A549 (cell line): ENCODE data around the gene STAMBP. TPM values are rescaled to one million over a fixed set of nuclear protein-coding genes. Genes with fewer than 3 reads are reported as not detected.

Source experiments
- ATAC-seq, 2 experiments: fragments of 200-7000 bp in 1 of 2; fragments of >200 bp in 1 of 2; cut with Nextera tagmentation in 1 of 2; cut with Tn5 transposase in 1 of 2; 3 replicates each; pipeline versions ENCODE4 v1.8.0 to v1.9.1; 2018 to 2020; ENCODE audit warnings: mild to moderate bottlenecking in 1 of 2, moderate library complexity in 1 of 2
- CTCF ChIA-PET: fragments of 300-600 bp; sonication (Branson Sonifier 250); formaldehyde crosslinking; extraction: SDS; loops from one replicate; lab custom pipeline; 2021; ENCODE audit warnings: antibody characterized with exemption, inconsistent platforms; lab: Yijun Ruan, JAX
- POLR2A ChIA-PET: fragments of 350-600 bp; formaldehyde crosslinking; extraction: SDS; loops from one replicate; lab custom pipeline; 2021; ENCODE audit warnings: antibody characterized with exemption, inconsistent platforms; lab: Yijun Ruan, JAX
- DNase-seq, 2 experiments: peaks; one replicate each; pipeline versions ENCODE4 v3.0.0 to v3.0.0-alpha.2; 2011 to 2016; ENCODE audit warnings: low read depth in 1 of 2, low spot score in 1 of 2
- FAIRE-seq: peaks from 2 replicates; lab custom pipeline; 2011; peaks lifted over from hg19 to GRCh38; lab: Jason Lieb, UNC
- H3K27ac ChIP-seq, 2 experiments: fragments of >200 bp; sonication (Bioruptor Twin); formaldehyde crosslinking; 3 replicates each; pipeline ENCODE4 v1.5.1; 2016 to 2017
- H3K4me1 ChIP-seq: fragments of >200 bp; sonication (Bioruptor Twin); formaldehyde crosslinking; 3 replicates; pipeline ENCODE4 v1.6.1; 2016
- H3K4me2 ChIP-seq: fragments of >200 bp; sonication (Bioruptor Twin); formaldehyde crosslinking; 3 replicates; pipeline ENCODE4 v1.6.1; 2016
- H3K4me3 ChIP-seq: fragments of >200 bp; sonication (Bioruptor Twin); formaldehyde crosslinking; 3 replicates; pipeline ENCODE4 v1.5.1; 2016
- H3K9me3 ChIP-seq: fragments of >200 bp; sonication (Bioruptor Twin); formaldehyde crosslinking; 3 replicates; pipeline ENCODE4 v1.6.1; 2016
- CHD2 ChIP-seq: fragments of 150-350 bp; IDR thresholded peaks from 2 replicates; pipeline ENCODE4 v1.6.1; 2014; ENCODE audit warnings: low read length; ENCODE audit not compliant: partially characterized antibody
- EHMT2 ChIP-seq: fragments of 200-600 bp; sonication (generic); IDR thresholded peaks from 2 replicates; pipeline ENCODE4 v1.6.1; 2016; ENCODE audit warnings: antibody characterized with exemption, low read depth, mild to moderate bottlenecking, moderate library complexity
- FOSL2 ChIP-seq, 2 experiments: fragments of 450-650 bp in 1 of 2; fragments of >200 bp in 1 of 2; sonication (Bioruptor Twin) in 1 of 2; formaldehyde crosslinking; IDR thresholded peaks; 2 replicates each; pipeline versions ENCODE4 v1.5.0 to v1.6.1; 2016 to 2020; ENCODE audit warnings: mild to moderate bottlenecking in 1 of 2, moderate library complexity in 1 of 2
- HOXA7 ChIP-seq: fragments of 250-450 bp; sonication (Bioruptor Pico); IDR thresholded peaks from 2 replicates; pipeline ENCODE4 v1.5.0; 2020; ENCODE audit warnings: mild to moderate bottlenecking, moderate library complexity
- JUN ChIP-seq, 2 experiments: fragments of >200 bp; sonication (Bioruptor Twin); formaldehyde crosslinking; IDR thresholded peaks; 2 replicates in 1 of 2; 3 replicates in 1 of 2; pipeline ENCODE4 v1.6.1; 2016 to 2017
- MAZ ChIP-seq: fragments of 150-350 bp; IDR thresholded peaks from 2 replicates; pipeline ENCODE4 v1.6.1; 2014; ENCODE audit warnings: antibody characterized with exemption, low read depth, low read length, borderline replicate concordance
- MYC ChIP-seq: IDR thresholded peaks from 2 replicates; pipeline ENCODE4 v1.6.1; 2012; ENCODE audit warnings: mild to moderate bottlenecking, inconsistent platforms, low read length, improper control_type of control experiment, borderline replicate concordance
- RAD21 ChIP-seq, 2 experiments: fragments of >200 bp in 1 of 2; sonication (Bioruptor Twin) in 1 of 2; formaldehyde crosslinking in 1 of 2; IDR thresholded peaks in 1 of 2; conservative IDR thresholded peaks in 1 of 2; 2 replicates in 1 of 2; 3 replicates in 1 of 2; pipeline ENCODE4 v1.6.1; 2012 to 2018; ENCODE audit warnings: inconsistent platforms in 1 of 2
- RFX5 ChIP-seq: fragments of 450-650 bp; IDR thresholded peaks from 2 replicates; pipeline ENCODE4 v1.7.1; 2014; ENCODE audit warnings: antibody characterized with exemption, mild to moderate bottlenecking, moderate library complexity
- ZC3H11A ChIP-seq: fragments of 450-650 bp; IDR thresholded peaks from 2 replicates; pipeline ENCODE4 v1.6.1; 2014; ENCODE audit warnings: antibody characterized with exemption, mild to moderate bottlenecking
- ZFP36 ChIP-seq: fragments of 450-650 bp; IDR thresholded peaks from 2 replicates; pipeline ENCODE4 v1.6.1; 2014; ENCODE audit warnings: borderline replicate concordance; ENCODE audit not compliant: partially characterized antibody
- ZNF302 ChIP-seq: fragments of 250-450 bp; sonication (Bioruptor Pico); IDR thresholded peaks from 2 replicates; pipeline ENCODE4 v1.9.0; 2021; ENCODE audit warnings: inconsistent platforms, mild to moderate bottlenecking, moderate library complexity
- ZSCAN20 ChIP-seq: fragments of 250-450 bp; sonication (Bioruptor Pico); IDR thresholded peaks from 2 replicates; pipeline ENCODE4 v1.8.0; 2022; ENCODE audit warnings: mild to moderate bottlenecking, moderate library complexity
- WGBS: methylation state at CpG from one replicate; pipeline ENCODE4 v1.1.6; 2017; ENCODE audit errors: missing lambda C conversion rate; 5-methylcytosine and 5-hydroxymethylcytosine counted together
- polyA plus RNA-seq, 4 experiments: library from polyadenylated mRNA; depleted of rRNA in 3 of 4; stranded (reverse); fragments of >200 nt; fragmentation: RNase III in 1 of 4; extraction: RNeasy Plus Mini Kit Qiagen cat#74134 plus additional on column Dnase treatment in 1 of 4; gene quantifications; 2 replicates in 3 of 4; 3 replicates in 1 of 4; pipeline ENCODE4 v1.2.3, GENCODE V29; 2011 to 2017
- TF ChIP-seq, protein P1 (sequence below): IDR thresholded peaks from 2 replicates; pipeline ENCODE4 v1.6.1; 2012
- TF ChIP-seq, protein P2 (sequence below): IDR thresholded peaks from 2 replicates; pipeline ENCODE4 v1.6.1; 2012
- TF ChIP-seq, protein P3 (sequence below): fragments of 450-650 bp; IDR thresholded peaks from 2 replicates; pipeline ENCODE4 v1.6.1; 2014; ENCODE audit warnings: antibody characterized with exemption

STAMBP gene
- polyA plus RNA-seq, 2 of the 4 experiments (the other 2 are of a cell fraction) = 44.4 to 96.3 TPM

DNA sequence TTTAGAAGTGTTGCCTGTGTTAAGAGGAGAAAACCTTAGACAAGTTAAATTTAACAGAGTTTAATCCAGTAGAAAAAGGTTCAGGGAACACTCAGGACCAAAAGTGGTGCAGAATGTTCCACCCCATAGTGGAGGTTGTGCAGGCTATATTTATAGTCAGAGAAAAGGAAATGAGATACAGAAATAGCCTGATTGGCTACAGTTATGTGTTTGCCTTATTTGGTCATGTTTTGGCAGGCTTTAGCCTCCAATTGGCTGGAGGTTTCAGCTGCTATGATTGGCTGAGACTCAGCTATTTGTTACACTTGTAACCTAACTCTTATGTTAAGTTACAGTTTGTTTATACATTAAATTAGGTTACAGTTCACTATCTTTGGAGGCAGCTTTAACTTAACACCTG lies 4.2 kb downstream of the STAMBP start:
- Histone ChIP-seq H3K9me3 (no peaks in the 10 kb centered on the region), H3K27ac (no peak overlapping the region), H3K4me1 (peaks cover 23% of the 10 kb centered on the region; the same call in 2 of the 3 replicates), H3K4me2 (no peak overlapping the region), H3K4me3 (no peak overlapping the region)
- no peak for ATAC-seq
- no peak for FAIRE-seq
- DNase-seq = peak in 1 of 2 experiments; percentile 68
- TF ChIP-seq ZNF302 (CRISPR knock-in tag) (no peak), ZFP36 (peak; percentile 66), HOXA7 (CRISPR knock-in tag) (no peak)
- ChIA-PET POLR2A (no interaction called here), CTCF (interaction anchor here (1.0 to 2.7 kb wide), 2 partner anchors 8 to 12 kb away, joined by 4 to 10 read pairs; no protein-coding TSS in a partner anchor)

DNA sequence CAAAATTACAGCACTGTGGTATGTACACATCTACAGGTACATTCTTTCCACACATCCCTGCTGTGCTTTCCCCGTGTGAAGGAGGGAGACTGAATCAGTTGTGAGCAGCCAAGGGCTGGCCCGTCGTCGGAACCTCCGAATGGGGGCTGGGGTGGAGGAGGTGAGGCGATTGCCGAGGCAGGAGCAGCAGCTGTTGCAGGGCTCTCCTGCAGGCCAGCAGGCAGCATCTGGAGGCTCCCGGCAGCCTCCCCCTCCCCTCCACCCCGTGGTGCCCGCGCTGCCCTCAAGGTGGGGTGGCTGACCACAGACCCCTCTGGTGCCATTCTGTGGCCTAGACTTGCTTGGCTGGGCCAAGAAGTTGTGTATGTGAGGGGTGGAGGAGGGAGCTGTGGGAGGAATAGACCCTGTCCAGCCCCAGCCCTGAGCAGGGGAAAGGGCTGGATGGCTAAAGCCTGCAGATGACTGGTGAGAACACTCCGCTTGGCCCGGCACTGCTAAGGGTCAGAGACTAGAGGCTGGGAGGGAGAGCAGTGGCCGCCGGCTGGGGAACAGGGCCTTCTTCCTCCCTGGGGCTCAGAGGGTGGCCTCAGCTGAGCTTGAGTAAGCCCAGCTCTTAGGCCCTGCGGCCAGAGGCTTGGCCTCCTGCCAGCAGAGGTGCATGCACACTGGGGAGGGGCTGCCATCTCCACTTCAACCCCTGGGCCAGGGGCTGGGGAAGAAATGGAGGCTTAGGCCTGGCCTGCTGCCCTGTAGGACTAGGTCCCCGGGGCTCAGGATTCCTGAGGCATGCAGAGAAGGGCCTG lies 7.6 kb downstream of the STAMBP start:
- Histone ChIP-seq H3K4me3 (no peak overlapping the region), H3K9me3 (no peaks in the 10 kb centered on the region), H3K27ac (no peak overlapping the region), H3K4me1 (peaks cover 5% of the 10 kb centered on the region; the same call in 1 of the 3 replicates), H3K4me2 (no peak overlapping the region)
- DNase-seq (no peak), FAIRE-seq (no peak), ATAC-seq (peak in 1 of 2 experiments; percentile 27; a peak in 2 of 6 replicates)
- ChIA-PET POLR2A (no interaction called here), CTCF (interaction anchor here (0.8 kb wide), 1 partner anchor 364 kb away, joined by 3 read pairs; no protein-coding TSS in a partner anchor)
- TF ChIP-seq CHD2 (no peak), FOSL2 (IDR thresholded peaks at IDR 0.05) (no peak), FOSL2 (CRISPR knock-in tag; IDR thresholded peaks at IDR 0.05) (no peak), MAZ (no peak), EHMT2 (no peak), JUN (IDR thresholded peaks at IDR 0.05) (no peak), RFX5 (no peak), ZC3H11A (no peak), RAD21 (conservative IDR thresholded peaks at IDR 0.05 in 1 of 2, IDR thresholded peaks at IDR 0.05 in 1 of 2) (no peak)
- TF ChIP-seq, protein P1, sequence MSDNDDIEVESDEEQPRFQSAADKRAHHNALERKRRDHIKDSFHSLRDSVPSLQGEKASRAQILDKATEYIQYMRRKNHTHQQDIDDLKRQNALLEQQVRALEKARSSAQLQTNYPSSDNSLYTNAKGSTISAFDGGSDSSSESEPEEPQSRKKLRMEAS = no peak
- WGBS = 91% methylated on average over 12 of the region's 17 CpGs

DNA sequence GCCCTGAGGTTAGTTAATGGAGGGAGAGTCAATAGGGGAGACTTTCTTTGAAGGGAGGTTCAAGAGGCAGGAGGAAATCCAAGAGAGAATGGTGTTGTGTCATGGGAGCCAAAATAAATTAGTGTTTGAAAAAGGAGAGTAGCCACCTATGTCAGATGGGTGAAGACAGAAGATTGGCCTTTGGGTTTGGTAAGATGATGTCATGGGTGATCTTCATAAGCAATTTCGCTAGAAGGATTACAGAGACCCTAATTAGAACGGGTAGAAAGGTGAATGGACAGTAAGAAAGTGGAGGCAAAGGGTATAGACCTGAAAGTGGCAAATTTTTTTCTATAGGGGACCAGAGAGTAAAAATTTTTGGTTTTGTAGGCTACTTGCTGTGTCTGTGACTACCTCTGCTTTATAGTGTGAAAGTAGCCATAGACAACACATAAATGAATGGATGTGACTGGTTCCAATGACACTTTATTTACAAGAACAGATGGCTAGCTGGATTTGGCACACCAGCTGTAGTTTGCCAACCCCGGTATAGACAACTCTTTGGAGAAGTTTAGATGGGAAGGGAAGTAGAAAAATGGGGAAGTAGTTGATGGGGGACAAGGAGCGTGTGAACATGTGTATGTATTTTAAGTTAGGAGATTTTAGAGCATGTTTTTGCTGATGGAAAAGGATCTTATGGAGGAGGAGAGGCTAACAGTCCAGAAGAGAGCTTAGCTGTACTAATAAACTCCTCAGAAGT lies 9.3 kb downstream of the STAMBP start:
- H3K27ac ChIP-seq = no peak overlapping the region
- POLR2A ChIA-PET = interaction anchor here (1.4 kb wide), 1 partner anchor 10 kb away, joined by 10 read pairs; the partner anchor contains the start of gene STAMBP

More for the DNA sequence above, 9.3 kb downstream of the STAMBP start:
- DNase-seq (no peak), ATAC-seq (no peak), FAIRE-seq (no peak)
- CTCF ChIA-PET = interaction anchor here (1.1 to 8.8 kb wide), 5 partner anchors 10 to 313 kb away, joined by 3 to 38 read pairs (median 4); partner anchors contain the start of genes BOLA3 and STAMBP
- TF ChIP-seq, protein P2, sequence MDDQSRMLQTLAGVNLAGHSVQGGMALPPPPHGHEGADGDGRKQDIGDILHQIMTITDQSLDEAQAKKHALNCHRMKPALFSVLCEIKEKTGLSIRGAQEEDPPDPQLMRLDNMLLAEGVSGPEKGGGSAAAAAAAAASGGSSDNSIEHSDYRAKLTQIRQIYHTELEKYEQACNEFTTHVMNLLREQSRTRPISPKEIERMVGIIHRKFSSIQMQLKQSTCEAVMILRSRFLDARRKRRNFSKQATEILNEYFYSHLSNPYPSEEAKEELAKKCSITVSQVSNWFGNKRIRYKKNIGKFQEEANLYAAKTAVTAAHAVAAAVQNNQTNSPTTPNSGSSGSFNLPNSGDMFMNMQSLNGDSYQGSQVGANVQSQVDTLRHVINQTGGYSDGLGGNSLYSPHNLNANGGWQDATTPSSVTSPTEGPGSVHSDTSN = no peak
- TF ChIP-seq, protein P1 = no peak
- no peak for TF ChIP-seq MYC
- TF ChIP-seq, protein P3, sequence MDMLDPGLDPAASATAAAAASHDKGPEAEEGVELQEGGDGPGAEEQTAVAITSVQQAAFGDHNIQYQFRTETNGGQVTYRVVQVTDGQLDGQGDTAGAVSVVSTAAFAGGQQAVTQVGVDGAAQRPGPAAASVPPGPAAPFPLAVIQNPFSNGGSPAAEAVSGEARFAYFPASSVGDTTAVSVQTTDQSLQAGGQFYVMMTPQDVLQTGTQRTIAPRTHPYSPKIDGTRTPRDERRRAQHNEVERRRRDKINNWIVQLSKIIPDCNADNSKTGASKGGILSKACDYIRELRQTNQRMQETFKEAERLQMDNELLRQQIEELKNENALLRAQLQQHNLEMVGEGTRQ = no peak
- no peak for TF ChIP-seq ZSCAN20
- Histone ChIP-seq H3K4me3 (no peak overlapping the region), H3K9me3 (no peaks in the 10 kb centered on the region), H3K4me2 (no peak overlapping the region), H3K4me1 (peaks cover 15% of the 10 kb centered on the region)
- WGBS = 89% methylated on average over 4 of the region's 4 CpGs
